HCT116 (cell line): ENCODE results near the gene PSME1.

Experiments
- EZH2 ChIP-seq: fragments of 200-600 bp; sonication (generic); IDR thresholded peaks from 2 replicates; pipeline ENCODE4 v1.6.1; 2017; ENCODE audit warnings: antibody characterized with exemption, mixed run types
- SIN3A ChIP-seq: IDR thresholded peaks from 2 replicates; pipeline ENCODE4 v1.6.1; 2012; ENCODE audit warnings: low read depth
- YY1 ChIP-seq: IDR thresholded peaks from 2 replicates; pipeline ENCODE4 v1.6.1; 2011; ENCODE audit warnings: low read length, low read depth, moderate library complexity, mild to moderate bottlenecking; ENCODE audit not compliant: insufficient replicate concordance; ENCODE audit errors: extremely low read depth
- TF ChIP-seq, protein P1 (sequence below): IDR thresholded peaks from 2 replicates; pipeline ENCODE4 v1.6.1; 2012; ENCODE audit warnings: low read depth

- TF ChIP-seq SIN3A (no peak), EZH2 (no peak), YY1 (no peak)
- TF ChIP-seq, protein P1, sequence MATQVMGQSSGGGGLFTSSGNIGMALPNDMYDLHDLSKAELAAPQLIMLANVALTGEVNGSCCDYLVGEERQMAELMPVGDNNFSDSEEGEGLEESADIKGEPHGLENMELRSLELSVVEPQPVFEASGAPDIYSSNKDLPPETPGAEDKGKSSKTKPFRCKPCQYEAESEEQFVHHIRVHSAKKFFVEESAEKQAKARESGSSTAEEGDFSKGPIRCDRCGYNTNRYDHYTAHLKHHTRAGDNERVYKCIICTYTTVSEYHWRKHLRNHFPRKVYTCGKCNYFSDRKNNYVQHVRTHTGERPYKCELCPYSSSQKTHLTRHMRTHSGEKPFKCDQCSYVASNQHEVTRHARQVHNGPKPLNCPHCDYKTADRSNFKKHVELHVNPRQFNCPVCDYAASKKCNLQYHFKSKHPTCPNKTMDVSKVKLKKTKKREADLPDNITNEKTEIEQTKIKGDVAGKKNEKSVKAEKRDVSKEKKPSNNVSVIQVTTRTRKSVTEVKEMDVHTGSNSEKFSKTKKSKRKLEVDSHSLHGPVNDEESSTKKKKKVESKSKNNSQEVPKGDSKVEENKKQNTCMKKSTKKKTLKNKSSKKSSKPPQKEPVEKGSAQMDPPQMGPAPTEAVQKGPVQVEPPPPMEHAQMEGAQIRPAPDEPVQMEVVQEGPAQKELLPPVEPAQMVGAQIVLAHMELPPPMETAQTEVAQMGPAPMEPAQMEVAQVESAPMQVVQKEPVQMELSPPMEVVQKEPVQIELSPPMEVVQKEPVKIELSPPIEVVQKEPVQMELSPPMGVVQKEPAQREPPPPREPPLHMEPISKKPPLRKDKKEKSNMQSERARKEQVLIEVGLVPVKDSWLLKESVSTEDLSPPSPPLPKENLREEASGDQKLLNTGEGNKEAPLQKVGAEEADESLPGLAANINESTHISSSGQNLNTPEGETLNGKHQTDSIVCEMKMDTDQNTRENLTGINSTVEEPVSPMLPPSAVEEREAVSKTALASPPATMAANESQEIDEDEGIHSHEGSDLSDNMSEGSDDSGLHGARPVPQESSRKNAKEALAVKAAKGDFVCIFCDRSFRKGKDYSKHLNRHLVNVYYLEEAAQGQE, result no peak
These were observed 14.6 kb downstream of the PSME1 start for GRCh38 chr14:24150567-24150966.
